Neural cell (in vitro differentiated cells): ENCODE results near the gene TTC39B. TPM values are rescaled to one million over a fixed set of nuclear protein-coding genes. Genes with fewer than 3 reads are reported as not detected.

Experiments
- H2AFZ ChIP-seq: fragments of 200-600, 300-800 bp; sonication (generic), shearing (Covaris generic); 2 replicates; pipeline ENCODE4 v1.6.0; 2014; ENCODE audit warnings: low read depth, mild to moderate bottlenecking, antibody characterized with exemption, low read length, moderate library complexity
- H3F3A ChIP-seq: fragments of 200-600 bp; shearing (Covaris generic); 2 replicates; pipeline ENCODE4 v1.6.1; 2016; ENCODE audit warnings: mild to moderate bottlenecking, moderate library complexity, mixed read lengths, antibody characterized with exemption, low read length; ENCODE audit not compliant: insufficient read depth, poor library complexity, severe bottlenecking
- H3K27ac ChIP-seq: fragments of 200-600, 300-800 bp; sonication (generic), shearing (Covaris generic); 2 replicates; pipeline ENCODE4 v1.5.1; 2014; ENCODE audit warnings: mild to moderate bottlenecking, low read length, moderate library complexity
- H3K27me3 ChIP-seq: fragments of 300-800, 200-600 bp; sonication (generic), shearing (Covaris generic); 2 replicates; pipeline ENCODE4 v1.6.0; 2014; ENCODE audit warnings: mild to moderate bottlenecking, low read depth, low read length, moderate library complexity; ENCODE audit not compliant: insufficient read depth
- H3K36me3 ChIP-seq: fragments of 300-800, 200-600 bp; sonication (generic), shearing (Covaris generic); 2 replicates; pipeline ENCODE4 v1.5.1; 2014; ENCODE audit warnings: mild to moderate bottlenecking, antibody characterized with exemption, low read length, moderate library complexity; ENCODE audit not compliant: insufficient read depth
- H3K4me2 ChIP-seq: fragments of 300-800, 200-600 bp; sonication (generic), shearing (Covaris generic); 2 replicates; pipeline ENCODE4 v1.6.0; 2014; ENCODE audit warnings: mild to moderate bottlenecking, low read length
- H3K4me3 ChIP-seq: fragments of 300-800, 200-600 bp; sonication (generic), shearing (Covaris generic); 2 replicates; pipeline ENCODE4 v1.5.1; 2014; ENCODE audit warnings: mild to moderate bottlenecking, low read length, moderate library complexity
- H3K79me2 ChIP-seq: fragments of 200-600 bp; shearing (Covaris generic); replicated peaks from 2 replicates; pipeline ENCODE4 v1.6.0; 2014; ENCODE audit warnings: mild to moderate bottlenecking, low read length, moderate library complexity; ENCODE audit not compliant: insufficient read depth
- H3K9ac ChIP-seq: fragments of 300-800, 200-600 bp; sonication (generic), shearing (Covaris generic); 2 replicates; pipeline ENCODE4 v1.6.1; 2016; ENCODE audit warnings: mild to moderate bottlenecking, low read length, mixed read lengths
- H3K9me2 ChIP-seq: fragments of 200-600 bp; shearing (Covaris generic); 2 replicates; pipeline ENCODE4 v1.6.1; 2016; ENCODE audit warnings: mild to moderate bottlenecking, low read length, mixed read lengths; ENCODE audit not compliant: insufficient read depth
- H3K9me3 ChIP-seq: fragments of 200-600, 300-800 bp; sonication (generic), shearing (Covaris generic); 2 replicates; pipeline ENCODE4 v1.6.1; 2016; ENCODE audit warnings: mild to moderate bottlenecking, mixed run types, low read length, moderate library complexity, mixed read lengths
- H4K20me1 ChIP-seq: fragments of 200-600 bp; shearing (Covaris generic); 2 replicates; pipeline ENCODE4 v1.6.1; 2016; ENCODE audit warnings: mild to moderate bottlenecking, mixed run types; ENCODE audit not compliant: insufficient read depth
- EP300 ChIP-seq: fragments of 450-650 bp; conservative IDR thresholded peaks from 2 replicates; pipeline ENCODE4 v1.6.1; 2014; ENCODE audit warnings: antibody characterized with exemption, mild to moderate bottlenecking, moderate library complexity; ENCODE audit not compliant: poor library complexity, severe bottlenecking
- EZH2 ChIP-seq: fragments of 200-600, 300-800 bp; shearing (Covaris generic), sonication (generic); IDR thresholded peaks from 2 replicates; pipeline ENCODE4 v1.6.1; 2014; ENCODE audit warnings: antibody characterized with exemption, low read length, borderline replicate concordance, mild to moderate bottlenecking; ENCODE audit not compliant: insufficient read depth, poor library complexity, severe bottlenecking
- MXI1 ChIP-seq: fragments of 450-650 bp; conservative IDR thresholded peaks from 2 replicates; pipeline ENCODE4 v1.6.1; 2014; ENCODE audit warnings: antibody characterized with exemption, mild to moderate bottlenecking; ENCODE audit not compliant: poor library complexity, severe bottlenecking
- POLR2AphosphoS5 ChIP-seq: IDR thresholded peaks from 2 replicates; pipeline ENCODE4 v1.6.1; 2012
- RAD21 ChIP-seq: fragments of 450-650 bp; conservative IDR thresholded peaks from 2 replicates; pipeline ENCODE4 v1.6.1; 2014; ENCODE audit warnings: antibody characterized with exemption, mild to moderate bottlenecking, moderate library complexity
- SMC3 ChIP-seq: fragments of 450-650 bp; conservative IDR thresholded peaks from 2 replicates; pipeline ENCODE4 v1.6.1; 2014; ENCODE audit warnings: antibody characterized with exemption, mild to moderate bottlenecking, moderate library complexity; ENCODE audit not compliant: poor library complexity
- TAF1 ChIP-seq: IDR thresholded peaks from 2 replicates; pipeline ENCODE4 v1.6.1; 2012; ENCODE audit warnings: low read depth
- polyA plus RNA-seq: library from polyadenylated mRNA; depleted of rRNA; stranded (reverse); fragments of >200 nt; gene quantifications from 2 replicates; pipeline ENCODE4 v1.2.3, GENCODE V29; 2014
- TF ChIP-seq, protein P1 (sequence below): IDR thresholded peaks from 2 replicates; pipeline ENCODE4 v1.6.1; 2012; ENCODE audit warnings: borderline replicate concordance
- TF ChIP-seq, protein P2 (sequence below): fragments of 450-650 bp; IDR thresholded peaks from 2 replicates; pipeline ENCODE4 v1.5.1; 2014; ENCODE audit warnings: antibody characterized with exemption, mild to moderate bottlenecking, moderate library complexity; ENCODE audit not compliant: poor library complexity, severe bottlenecking

TTC39B gene
- polyA plus RNA-seq, 1 donor from 2014 or later: 2.8 TPM

DNA sequence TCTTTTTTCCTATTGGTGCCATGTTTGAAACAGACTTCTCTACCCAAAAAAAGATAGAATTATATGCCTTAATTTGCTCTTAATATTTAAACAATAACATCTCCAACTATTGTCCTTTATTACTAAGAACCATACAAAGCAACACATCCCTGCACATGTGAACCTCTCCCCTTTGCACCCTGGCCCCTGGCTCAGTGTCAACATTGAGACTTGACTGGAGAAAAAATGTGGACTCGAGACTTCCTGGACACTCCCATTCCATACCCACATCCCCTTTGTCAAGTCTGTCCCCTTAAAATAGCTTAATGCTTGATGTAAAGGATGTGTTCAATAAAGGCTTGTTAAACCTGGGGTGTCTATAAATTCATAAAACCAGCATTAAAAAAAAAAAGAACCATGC, 53.2 kb downstream of the TTC39B start:
- no peak overlapping the region for H3K4me2 ChIP-seq
- H3K9ac ChIP-seq: no peak overlapping the region
- no peaks in the 10 kb centered on the region for H3K79me2 ChIP-seq
- H3K27ac ChIP-seq: no peak overlapping the region
- H3F3A ChIP-seq: no peaks in the 10 kb centered on the region
- TF ChIP-seq EZH2 (no peak), RAD21 (no peak), POLR2AphosphoS5 (no peak), MXI1 (no peak), EP300 (no peak), TAF1 (no peak), SMC3 (no peak)
- TF ChIP-seq, protein P1, sequence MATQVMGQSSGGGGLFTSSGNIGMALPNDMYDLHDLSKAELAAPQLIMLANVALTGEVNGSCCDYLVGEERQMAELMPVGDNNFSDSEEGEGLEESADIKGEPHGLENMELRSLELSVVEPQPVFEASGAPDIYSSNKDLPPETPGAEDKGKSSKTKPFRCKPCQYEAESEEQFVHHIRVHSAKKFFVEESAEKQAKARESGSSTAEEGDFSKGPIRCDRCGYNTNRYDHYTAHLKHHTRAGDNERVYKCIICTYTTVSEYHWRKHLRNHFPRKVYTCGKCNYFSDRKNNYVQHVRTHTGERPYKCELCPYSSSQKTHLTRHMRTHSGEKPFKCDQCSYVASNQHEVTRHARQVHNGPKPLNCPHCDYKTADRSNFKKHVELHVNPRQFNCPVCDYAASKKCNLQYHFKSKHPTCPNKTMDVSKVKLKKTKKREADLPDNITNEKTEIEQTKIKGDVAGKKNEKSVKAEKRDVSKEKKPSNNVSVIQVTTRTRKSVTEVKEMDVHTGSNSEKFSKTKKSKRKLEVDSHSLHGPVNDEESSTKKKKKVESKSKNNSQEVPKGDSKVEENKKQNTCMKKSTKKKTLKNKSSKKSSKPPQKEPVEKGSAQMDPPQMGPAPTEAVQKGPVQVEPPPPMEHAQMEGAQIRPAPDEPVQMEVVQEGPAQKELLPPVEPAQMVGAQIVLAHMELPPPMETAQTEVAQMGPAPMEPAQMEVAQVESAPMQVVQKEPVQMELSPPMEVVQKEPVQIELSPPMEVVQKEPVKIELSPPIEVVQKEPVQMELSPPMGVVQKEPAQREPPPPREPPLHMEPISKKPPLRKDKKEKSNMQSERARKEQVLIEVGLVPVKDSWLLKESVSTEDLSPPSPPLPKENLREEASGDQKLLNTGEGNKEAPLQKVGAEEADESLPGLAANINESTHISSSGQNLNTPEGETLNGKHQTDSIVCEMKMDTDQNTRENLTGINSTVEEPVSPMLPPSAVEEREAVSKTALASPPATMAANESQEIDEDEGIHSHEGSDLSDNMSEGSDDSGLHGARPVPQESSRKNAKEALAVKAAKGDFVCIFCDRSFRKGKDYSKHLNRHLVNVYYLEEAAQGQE: no peak
- TF ChIP-seq, protein P2, sequence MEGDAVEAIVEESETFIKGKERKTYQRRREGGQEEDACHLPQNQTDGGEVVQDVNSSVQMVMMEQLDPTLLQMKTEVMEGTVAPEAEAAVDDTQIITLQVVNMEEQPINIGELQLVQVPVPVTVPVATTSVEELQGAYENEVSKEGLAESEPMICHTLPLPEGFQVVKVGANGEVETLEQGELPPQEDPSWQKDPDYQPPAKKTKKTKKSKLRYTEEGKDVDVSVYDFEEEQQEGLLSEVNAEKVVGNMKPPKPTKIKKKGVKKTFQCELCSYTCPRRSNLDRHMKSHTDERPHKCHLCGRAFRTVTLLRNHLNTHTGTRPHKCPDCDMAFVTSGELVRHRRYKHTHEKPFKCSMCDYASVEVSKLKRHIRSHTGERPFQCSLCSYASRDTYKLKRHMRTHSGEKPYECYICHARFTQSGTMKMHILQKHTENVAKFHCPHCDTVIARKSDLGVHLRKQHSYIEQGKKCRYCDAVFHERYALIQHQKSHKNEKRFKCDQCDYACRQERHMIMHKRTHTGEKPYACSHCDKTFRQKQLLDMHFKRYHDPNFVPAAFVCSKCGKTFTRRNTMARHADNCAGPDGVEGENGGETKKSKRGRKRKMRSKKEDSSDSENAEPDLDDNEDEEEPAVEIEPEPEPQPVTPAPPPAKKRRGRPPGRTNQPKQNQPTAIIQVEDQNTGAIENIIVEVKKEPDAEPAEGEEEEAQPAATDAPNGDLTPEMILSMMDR: no peak
- H3K27me3 ChIP-seq: no peaks in the 10 kb centered on the region
- no peaks in the 10 kb centered on the region for H3K36me3 ChIP-seq
- no peaks in the 10 kb centered on the region for H3K9me2 ChIP-seq
- no peak overlapping the region for H3K4me3 ChIP-seq
- no peaks in the 10 kb centered on the region for H4K20me1 ChIP-seq
- H3K9me3 ChIP-seq: no peaks in the 10 kb centered on the region
- no peak overlapping the region for H2AFZ ChIP-seq

DNA sequence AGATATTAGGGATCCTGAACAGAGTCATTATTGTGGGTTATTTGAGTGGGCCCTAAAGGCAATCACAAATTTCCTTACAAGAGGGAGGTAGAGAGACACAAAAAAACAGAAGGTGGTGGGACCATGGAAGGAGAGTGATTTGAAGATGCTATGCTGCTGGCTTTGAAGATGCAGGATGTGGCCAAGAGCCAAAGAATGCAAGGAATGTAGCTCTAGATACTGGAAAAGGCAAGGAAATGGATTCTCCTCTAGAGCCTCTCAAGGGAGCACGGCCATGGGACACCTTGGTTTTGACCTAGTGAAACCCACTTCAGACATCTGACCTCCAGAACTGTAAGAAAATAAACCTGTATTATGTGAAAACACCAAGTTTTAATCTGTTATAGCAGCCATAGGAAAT, 53.8 kb downstream of the TTC39B start:
- Histone ChIP-seq H3K4me3 (no peak overlapping the region), H3K4me2 (no peak overlapping the region), H3K9ac (no peak overlapping the region), H3F3A (no peaks in the 10 kb centered on the region), H3K36me3 (no peaks in the 10 kb centered on the region), H3K27ac (no peak overlapping the region), H3K9me3 (no peaks in the 10 kb centered on the region), H3K79me2 (no peaks in the 10 kb centered on the region), H2AFZ (no peak overlapping the region), H3K27me3 (no peaks in the 10 kb centered on the region), H3K9me2 (no peaks in the 10 kb centered on the region), H4K20me1 (no peaks in the 10 kb centered on the region)
- TF ChIP-seq, protein P2: no peak
- no peak for TF ChIP-seq EP300
- TF ChIP-seq RAD21: no peak
- no peak for TF ChIP-seq SMC3
- no peak for TF ChIP-seq EZH2
- no peak for TF ChIP-seq MXI1
- TF ChIP-seq, protein P1: no peak
- TF ChIP-seq TAF1: no peak
- no peak for TF ChIP-seq POLR2AphosphoS5
